WTC11 (cell line): ENCODE measurements around the gene ZNF19. TPM values are rescaled to one million over a fixed set of nuclear protein-coding genes. Genes with fewer than 3 reads are reported as not detected.
A peak's percentile ranks its signal among the peaks of the same experiment; 100 is the strongest.

Experiments used
- ATAC-seq: fragments of 200-7000 bp; cut with Tn5 transposase; 2 replicates; pipeline ENCODE4 v1.10.0; 2021; ENCODE audit warnings: mild to moderate bottlenecking, moderate library complexity
- CTCF ChIA-PET: fragments of 300-600 bp; sonication (Branson Sonifier 250); formaldehyde crosslinking; loops from one replicate; lab custom pipeline; 2021; ENCODE audit warnings: antibody characterized with exemption; lab: Charles Lee
- POLR2A ChIA-PET: fragments of 350-600 bp; sonication (Branson Sonifier 250); formaldehyde crosslinking; loops from one replicate; lab custom pipeline; 2021; ENCODE audit warnings: antibody characterized with exemption; lab: Charles Lee
- DNase-seq: peaks from one replicate; pipeline ENCODE4 v3.0.0; 2021; ENCODE audit warnings: low spot score
- H3K27ac Mint-ChIP-seq: 2 replicates; pipeline ENCODE4 v1.8.0; 2021; ENCODE audit warnings: mixed read lengths
- H3K27me3 Mint-ChIP-seq: 2 replicates; pipeline ENCODE4 v1.8.0; 2021; ENCODE audit warnings: low read depth, mild to moderate bottlenecking, moderate library complexity, mixed read lengths
- H3K36me3 Mint-ChIP-seq: 2 replicates; pipeline ENCODE4 v1.8.0; 2021; ENCODE audit warnings: mixed read lengths
- H3K4me1 Mint-ChIP-seq: 2 replicates; pipeline ENCODE4 v1.8.0; 2022; ENCODE audit warnings: mixed read lengths
- H3K4me3 Mint-ChIP-seq: 2 replicates; pipeline ENCODE4 v1.8.0; 2021; ENCODE audit warnings: mild to moderate bottlenecking, moderate library complexity, mixed read lengths
- H3K9me3 Mint-ChIP-seq: 2 replicates; pipeline ENCODE4 v1.8.0; 2021; ENCODE audit warnings: mixed read lengths
- CREM ChIP-seq: sonication (generic); formaldehyde crosslinking; IDR thresholded peaks from 2 replicates; pipeline ENCODE4 v1.8.1; 2022; ENCODE audit warnings: mild to moderate bottlenecking, missing genetic modification reagents, moderate library complexity
- EMX1 ChIP-seq: fragments of 250-450 bp; sonication (Bioruptor Pico); IDR thresholded peaks from 2 replicates; pipeline ENCODE4 v1.8.0; 2021; ENCODE audit warnings: mild to moderate bottlenecking
- GABPB1 ChIP-seq: sonication (generic); formaldehyde crosslinking; IDR thresholded peaks from 2 replicates; pipeline ENCODE4 v1.8.1; 2023; ENCODE audit warnings: mild to moderate bottlenecking, missing genetic modification reagents
- GTF2I ChIP-seq: fragments of 250-450 bp; sonication (Bioruptor Pico); conservative IDR thresholded peaks from 2 replicates; pipeline ENCODE4 v1.4.0; 2021; ENCODE audit warnings: mild to moderate bottlenecking
- MYBL2 ChIP-seq: sonication (generic); formaldehyde crosslinking; IDR thresholded peaks from 2 replicates; pipeline ENCODE4 v1.8.1; 2023; ENCODE audit warnings: mild to moderate bottlenecking, moderate library complexity, missing genetic modification reagents
- NR2C2 ChIP-seq: sonication (generic); formaldehyde crosslinking; IDR thresholded peaks from 2 replicates; pipeline ENCODE4 v1.8.0; 2022; ENCODE audit warnings: mild to moderate bottlenecking, missing genetic modification reagents
- PRRX2 ChIP-seq: fragments of 250-450 bp; sonication (Bioruptor Pico); IDR thresholded peaks from 2 replicates; pipeline ENCODE4 v1.8.0; 2021; ENCODE audit warnings: mild to moderate bottlenecking
- RELA ChIP-seq: sonication (generic); formaldehyde crosslinking; IDR thresholded peaks from 2 replicates; pipeline ENCODE4 v1.8.1; 2022; ENCODE audit warnings: missing genetic modification reagents, mild to moderate bottlenecking, borderline replicate concordance
- SP1 ChIP-seq: sonication (generic); formaldehyde crosslinking; conservative IDR thresholded peaks from 2 replicates; pipeline ENCODE4 v1.8.1; 2022; ENCODE audit warnings: missing genetic modification reagents
- TP53 ChIP-seq: sonication (generic); formaldehyde crosslinking; IDR thresholded peaks from 2 replicates; pipeline ENCODE4 v1.8.1; 2023; ENCODE audit warnings: mild to moderate bottlenecking, missing genetic modification reagents
- ZNF138 ChIP-seq: sonication (generic); formaldehyde crosslinking; conservative IDR thresholded peaks from 2 replicates; pipeline ENCODE4 v1.8.1; 2022; ENCODE audit warnings: mild to moderate bottlenecking, moderate library complexity, missing genetic modification reagents
- ZNF219 ChIP-seq: sonication (generic); formaldehyde crosslinking; IDR thresholded peaks from 2 replicates; pipeline ENCODE4 v1.8.0; 2023; ENCODE audit warnings: missing genetic modification reagents, mild to moderate bottlenecking, borderline replicate concordance
- ZNF232 ChIP-seq: sonication (generic); formaldehyde crosslinking; IDR thresholded peaks from 2 replicates; pipeline ENCODE4 v1.8.0; 2022; ENCODE audit warnings: mild to moderate bottlenecking, missing genetic modification reagents
- ZNF317 ChIP-seq: sonication (generic); formaldehyde crosslinking; IDR thresholded peaks from 2 replicates; pipeline ENCODE4 v1.8.1; 2023; ENCODE audit warnings: low read depth, mild to moderate bottlenecking, moderate library complexity, missing genetic modification reagents, borderline replicate concordance
- total RNA-seq: library from RNA; stranded (reverse); gene quantifications from 3 replicates; pipeline ENCODE4 v1.2.3, GENCODE V29; 2021
- TF ChIP-seq, protein P1 (sequence below): fragments of 200-600 bp; IDR thresholded peaks from 2 replicates; pipeline ENCODE4 v1.8.0; 2022; ENCODE audit warnings: antibody characterized with exemption
- TF ChIP-seq, protein P2 (sequence below): sonication (generic); formaldehyde crosslinking; IDR thresholded peaks from 2 replicates; pipeline ENCODE4 v1.8.1; 2023; ENCODE audit warnings: mild to moderate bottlenecking, missing genetic modification reagents
- TF ChIP-seq, protein P3 (sequence below): sonication (generic); formaldehyde crosslinking; IDR thresholded peaks from 2 replicates; pipeline ENCODE4 v1.8.0; 2022; ENCODE audit warnings: mild to moderate bottlenecking, missing genetic modification reagents

Gene ZNF19
- total RNA-seq, 1 experiment from 2014 or later = 4.3 TPM

DNA sequence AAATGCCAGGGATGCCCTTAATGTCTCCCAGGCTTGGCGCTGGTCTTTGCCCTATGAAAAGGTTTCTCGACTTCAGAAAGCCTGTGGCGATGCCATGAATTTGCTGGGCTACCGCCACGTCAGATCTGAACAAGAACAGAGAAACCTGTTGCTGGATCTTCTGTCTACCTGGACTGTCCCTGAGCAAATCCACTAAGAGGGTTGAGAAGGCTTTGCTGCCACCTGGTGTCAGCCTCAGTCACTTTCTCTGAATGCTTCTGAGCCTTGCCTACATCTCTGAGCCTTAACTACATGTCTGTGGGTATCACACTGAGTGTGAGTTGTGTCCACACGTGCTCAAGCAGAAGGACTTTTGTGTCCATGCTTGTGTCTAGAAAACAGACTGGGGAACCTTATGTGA is 48.5 kb upstream of the ZNF19 start:
- no peaks in the 10 kb centered on the region for H3K36me3 Mint-ChIP-seq
- H3K4me3 Mint-ChIP-seq = no peak overlapping the region
- peaks cover 4% of the 10 kb centered on the region; the same call in 1 of the 2 replicates for H3K4me1 Mint-ChIP-seq
- POLR2A ChIA-PET = no interaction called here
- CTCF ChIA-PET = interaction anchor here (0.9 to 3.6 kb wide), 5 partner anchors 38 to 115 kb away, joined by 3 to 17 read pairs (median 4); partner anchors contain the start of gene TAT
- ATAC-seq = peak; percentile 87
- no peaks in the 10 kb centered on the region for H3K9me3 Mint-ChIP-seq
- peak; percentile 66 for DNase-seq
- H3K27ac Mint-ChIP-seq = no peak overlapping the region
- TF ChIP-seq CREM (CRISPR knock-in tag) = no peak
- peak; percentile 34; the same call in 1 of the 2 replicates for TF ChIP-seq GABPB1
- no peak for TF ChIP-seq TP53 (CRISPR knock-in tag)
- TF ChIP-seq, protein P1, sequence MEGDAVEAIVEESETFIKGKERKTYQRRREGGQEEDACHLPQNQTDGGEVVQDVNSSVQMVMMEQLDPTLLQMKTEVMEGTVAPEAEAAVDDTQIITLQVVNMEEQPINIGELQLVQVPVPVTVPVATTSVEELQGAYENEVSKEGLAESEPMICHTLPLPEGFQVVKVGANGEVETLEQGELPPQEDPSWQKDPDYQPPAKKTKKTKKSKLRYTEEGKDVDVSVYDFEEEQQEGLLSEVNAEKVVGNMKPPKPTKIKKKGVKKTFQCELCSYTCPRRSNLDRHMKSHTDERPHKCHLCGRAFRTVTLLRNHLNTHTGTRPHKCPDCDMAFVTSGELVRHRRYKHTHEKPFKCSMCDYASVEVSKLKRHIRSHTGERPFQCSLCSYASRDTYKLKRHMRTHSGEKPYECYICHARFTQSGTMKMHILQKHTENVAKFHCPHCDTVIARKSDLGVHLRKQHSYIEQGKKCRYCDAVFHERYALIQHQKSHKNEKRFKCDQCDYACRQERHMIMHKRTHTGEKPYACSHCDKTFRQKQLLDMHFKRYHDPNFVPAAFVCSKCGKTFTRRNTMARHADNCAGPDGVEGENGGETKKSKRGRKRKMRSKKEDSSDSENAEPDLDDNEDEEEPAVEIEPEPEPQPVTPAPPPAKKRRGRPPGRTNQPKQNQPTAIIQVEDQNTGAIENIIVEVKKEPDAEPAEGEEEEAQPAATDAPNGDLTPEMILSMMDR = peak; percentile 51; the same call in 1 of the 2 replicates
- TF ChIP-seq, protein P2, sequence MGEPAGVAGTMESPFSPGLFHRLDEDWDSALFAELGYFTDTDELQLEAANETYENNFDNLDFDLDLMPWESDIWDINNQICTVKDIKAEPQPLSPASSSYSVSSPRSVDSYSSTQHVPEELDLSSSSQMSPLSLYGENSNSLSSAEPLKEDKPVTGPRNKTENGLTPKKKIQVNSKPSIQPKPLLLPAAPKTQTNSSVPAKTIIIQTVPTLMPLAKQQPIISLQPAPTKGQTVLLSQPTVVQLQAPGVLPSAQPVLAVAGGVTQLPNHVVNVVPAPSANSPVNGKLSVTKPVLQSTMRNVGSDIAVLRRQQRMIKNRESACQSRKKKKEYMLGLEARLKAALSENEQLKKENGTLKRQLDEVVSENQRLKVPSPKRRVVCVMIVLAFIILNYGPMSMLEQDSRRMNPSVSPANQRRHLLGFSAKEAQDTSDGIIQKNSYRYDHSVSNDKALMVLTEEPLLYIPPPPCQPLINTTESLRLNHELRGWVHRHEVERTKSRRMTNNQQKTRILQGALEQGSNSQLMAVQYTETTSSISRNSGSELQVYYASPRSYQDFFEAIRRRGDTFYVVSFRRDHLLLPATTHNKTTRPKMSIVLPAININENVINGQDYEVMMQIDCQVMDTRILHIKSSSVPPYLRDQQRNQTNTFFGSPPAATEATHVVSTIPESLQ = no peak
- no peaks in the 10 kb centered on the region for H3K27me3 Mint-ChIP-seq

DNA sequence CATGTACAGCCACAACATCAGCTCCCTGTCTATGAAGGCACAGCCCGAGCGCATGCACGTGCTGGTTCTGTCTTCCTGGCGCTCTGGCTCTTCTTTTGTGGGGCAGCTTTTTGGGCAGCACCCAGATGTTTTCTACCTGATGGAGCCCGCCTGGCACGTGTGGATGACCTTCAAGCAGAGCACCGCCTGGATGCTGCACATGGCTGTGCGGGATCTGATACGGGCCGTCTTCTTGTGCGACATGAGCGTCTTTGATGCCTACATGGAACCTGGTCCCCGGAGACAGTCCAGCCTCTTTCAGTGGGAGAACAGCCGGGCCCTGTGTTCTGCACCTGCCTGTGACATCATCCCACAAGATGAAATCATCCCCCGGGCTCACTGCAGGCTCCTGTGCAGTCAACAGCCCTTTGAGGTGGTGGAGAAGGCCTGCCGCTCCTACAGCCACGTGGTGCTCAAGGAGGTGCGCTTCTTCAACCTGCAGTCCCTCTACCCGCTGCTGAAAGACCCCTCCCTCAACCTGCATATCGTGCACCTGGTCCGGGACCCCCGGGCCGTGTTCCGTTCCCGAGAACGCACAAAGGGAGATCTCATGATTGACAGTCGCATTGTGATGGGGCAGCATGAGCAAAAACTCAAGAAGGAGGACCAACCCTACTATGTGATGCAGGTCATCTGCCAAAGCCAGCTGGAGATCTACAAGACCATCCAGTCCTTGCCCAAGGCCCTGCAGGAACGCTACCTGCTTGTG is 47.8 kb upstream of the ZNF19 start:
- H3K4me1 Mint-ChIP-seq = 0 out of 2 replicates have a peak, but pooled peaks cover 2% of the 10 kb centered on the region
- H3K27ac Mint-ChIP-seq = no peak overlapping the region
- ATAC-seq (no peak), DNase-seq (no peak)
- no peaks in the 10 kb centered on the region for H3K9me3 Mint-ChIP-seq
- H3K27me3 Mint-ChIP-seq = no peaks in the 10 kb centered on the region
- POLR2A ChIA-PET = no interaction called here
- CTCF ChIA-PET = interaction anchor here (1.5 to 3.6 kb wide), 5 partner anchors 28 to 115 kb away, joined by 3 to 17 read pairs (median 4); no protein-coding TSS in a partner anchor
- TF ChIP-seq PRRX2 (CRISPR knock-in tag) = no peak
- no peak for TF ChIP-seq ZNF232
- no peak for TF ChIP-seq NR2C2 (CRISPR knock-in tag)
- TF ChIP-seq ZNF138 (CRISPR knock-in tag) = no peak
- TF ChIP-seq ZNF219 (CRISPR knock-in tag) = no peak
- no peak for TF ChIP-seq SP1 (CRISPR knock-in tag)
- TF ChIP-seq ZNF317 (CRISPR knock-in tag) = no peak
- no peak for TF ChIP-seq RELA (CRISPR knock-in tag)
- TF ChIP-seq, protein P3, sequence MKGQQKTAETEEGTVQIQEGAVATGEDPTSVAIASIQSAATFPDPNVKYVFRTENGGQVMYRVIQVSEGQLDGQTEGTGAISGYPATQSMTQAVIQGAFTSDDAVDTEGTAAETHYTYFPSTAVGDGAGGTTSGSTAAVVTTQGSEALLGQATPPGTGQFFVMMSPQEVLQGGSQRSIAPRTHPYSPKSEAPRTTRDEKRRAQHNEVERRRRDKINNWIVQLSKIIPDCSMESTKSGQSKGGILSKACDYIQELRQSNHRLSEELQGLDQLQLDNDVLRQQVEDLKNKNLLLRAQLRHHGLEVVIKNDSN (CRISPR knock-in tag) = no peak
- no peak for TF ChIP-seq GTF2I (CRISPR knock-in tag)
- TF ChIP-seq EMX1 (CRISPR knock-in tag) = no peak
- TF ChIP-seq MYBL2 (CRISPR knock-in tag) = no peak
- TF ChIP-seq, protein P2 = no peak
- TF ChIP-seq CREM (CRISPR knock-in tag) = no peak
- no peaks in the 10 kb centered on the region for H3K36me3 Mint-ChIP-seq
- no peak overlapping the region for H3K4me3 Mint-ChIP-seq
